Liver (tissue), 9 donors: ENCODE data around the gene RBM42. TPM values are rescaled to one million over a fixed set of nuclear protein-coding genes. Genes with fewer than 3 reads are reported as not detected.

Source experiments
- DNase-seq: peaks from one replicate; pipeline ENCODE4 v3.0.0-alpha.2; 2017; ENCODE audit warnings: low spot score
- H3K27ac ChIP-seq, 2 donors: one replicate each; pipeline ENCODE4 v1.7.0; 2013; ENCODE audit warnings: inconsistent platforms in 2 of 2, low read length in 2 of 2, control low read depth in 1 of 2, low read depth in 1 of 2, mild to moderate bottlenecking in 1 of 2
- H3K27me3 ChIP-seq, 4 donors: one replicate each; pipeline versions ENCODE4 v1.6.1 to v1.7.0; 2013; ENCODE audit warnings: low read length in 3 of 4, inconsistent platforms in 1 of 4, mild to moderate bottlenecking in 1 of 4, moderate library complexity in 1 of 4; ENCODE audit not compliant: control insufficient read depth in 4 of 4, insufficient read depth in 4 of 4
- H3K36me3 ChIP-seq, 4 donors: one replicate each; pipeline versions ENCODE4 v1.6.1 to v1.7.0; 2013; ENCODE audit warnings: low read length in 3 of 4, mild to moderate bottlenecking in 3 of 4, low read depth in 1 of 4, moderate library complexity in 1 of 4; ENCODE audit not compliant: control insufficient read depth in 4 of 4, insufficient read depth in 3 of 4
- H3K4me1 ChIP-seq, 4 donors: one replicate each; pipeline versions ENCODE4 v1.6.1 to v1.7.0; 2013; ENCODE audit warnings: low read length in 3 of 4, mild to moderate bottlenecking in 3 of 4, moderate library complexity in 1 of 4; ENCODE audit not compliant: control insufficient read depth in 4 of 4, insufficient read depth in 4 of 4
- H3K4me3 ChIP-seq, 3 donors: one replicate each; pipeline versions ENCODE4 v1.6.1 to v1.7.0; 2013; ENCODE audit warnings: low read length in 3 of 3, control low read depth in 1 of 3, low read depth in 1 of 3, mild to moderate bottlenecking in 1 of 3
- H3K9ac ChIP-seq, 2 donors: one replicate each; pipeline ENCODE4 v1.7.0; 2013; ENCODE audit warnings: low read length in 2 of 2, mild to moderate bottlenecking in 2 of 2, moderate library complexity in 2 of 2, control low read depth in 1 of 2, low read depth in 1 of 2
- H3K9me3 ChIP-seq, 4 donors: one replicate each; pipeline versions ENCODE4 v1.6.1 to v1.7.0; 2013; ENCODE audit warnings: low read length in 3 of 4; ENCODE audit not compliant: control insufficient read depth in 4 of 4
- ATF3 ChIP-seq: IDR thresholded peaks from 2 replicates; pipeline ENCODE4 v1.6.1; 2016; ENCODE audit warnings: antibody characterized with exemption
- CTCF ChIP-seq: fragments of 150-350 bp; IDR thresholded peaks from 2 replicates; pipeline ENCODE4 v1.5.1; 2017; ENCODE audit warnings: improper control_type of control experiment, low read depth, low read length; ENCODE audit not compliant: missing input control
- EGR1 ChIP-seq, 2 donors: IDR thresholded peaks; 2 replicates each; pipeline ENCODE4 v1.6.1; 2016 to 2018; ENCODE audit warnings: antibody characterized with exemption in 2 of 2, low read depth in 2 of 2
- FOXA1 ChIP-seq: IDR thresholded peaks from 2 replicates; pipeline ENCODE4 v1.6.1; 2016; ENCODE audit warnings: antibody characterized with exemption
- FOXA2 ChIP-seq: IDR thresholded peaks from 2 replicates; pipeline ENCODE4 v1.6.1; 2016; ENCODE audit warnings: antibody characterized with exemption
- GABPA ChIP-seq, 2 donors: IDR thresholded peaks in 1 of 2; conservative IDR thresholded peaks in 1 of 2; 2 replicates each; pipeline ENCODE4 v1.6.1; 2016; ENCODE audit warnings: antibody characterized with exemption in 2 of 2, mild to moderate bottlenecking in 1 of 2, moderate library complexity in 1 of 2
- HNF4A ChIP-seq, 2 donors: conservative IDR thresholded peaks; 2 replicates each; pipeline ENCODE4 v1.6.1; 2016; ENCODE audit warnings: antibody characterized with exemption in 2 of 2, mild to moderate bottlenecking in 2 of 2
- HNF4G ChIP-seq: IDR thresholded peaks from 2 replicates; pipeline ENCODE4 v1.6.1; 2016; ENCODE audit warnings: antibody characterized with exemption
- JUND ChIP-seq, 2 donors: IDR thresholded peaks; 2 replicates each; pipeline ENCODE4 v1.6.1; 2016; ENCODE audit warnings: antibody characterized with exemption in 2 of 2
- MAX ChIP-seq: IDR thresholded peaks from 2 replicates; pipeline ENCODE4 v1.6.1; 2016; ENCODE audit warnings: antibody characterized with exemption
- NR2F2 ChIP-seq: IDR thresholded peaks from 2 replicates; pipeline ENCODE4 v1.6.1; 2016; ENCODE audit warnings: antibody characterized with exemption
- RAD21 ChIP-seq, 2 donors: IDR thresholded peaks; 2 replicates each; pipeline ENCODE4 v1.6.1; 2016; ENCODE audit warnings: antibody characterized with exemption in 2 of 2, mild to moderate bottlenecking in 2 of 2
- REST ChIP-seq: IDR thresholded peaks from 2 replicates; pipeline ENCODE4 v1.6.1; 2016; ENCODE audit warnings: antibody characterized with exemption, mild to moderate bottlenecking
- RXRA ChIP-seq, 2 donors: IDR thresholded peaks; 2 replicates each; pipeline ENCODE4 v1.6.1; 2017 to 2018; ENCODE audit warnings: antibody characterized with exemption in 2 of 2, mild to moderate bottlenecking in 1 of 2
- SP1 ChIP-seq: IDR thresholded peaks from 2 replicates; pipeline ENCODE4 v1.6.1; 2018; ENCODE audit warnings: antibody characterized with exemption, mild to moderate bottlenecking
- TAF1 ChIP-seq: conservative IDR thresholded peaks from 2 replicates; pipeline ENCODE4 v1.6.1; 2016; ENCODE audit warnings: antibody characterized with exemption, mild to moderate bottlenecking
- YY1 ChIP-seq: IDR thresholded peaks from 2 replicates; pipeline ENCODE4 v1.6.1; 2016; ENCODE audit warnings: antibody characterized with exemption, mild to moderate bottlenecking
- ZBTB33 ChIP-seq: IDR thresholded peaks from 2 replicates; pipeline ENCODE4 v1.6.1; 2016; ENCODE audit warnings: antibody characterized with exemption
- WGBS: extraction: QIAGEN DNeasy Blood & Tissue Kit; methylation state at CpG from one replicate; pipeline ENCODE4 v1.1.7; 2013; 5-methylcytosine and 5-hydroxymethylcytosine counted together
- polyA plus RNA-seq, 2 donors: library from polyadenylated mRNA; stranded (reverse) in 1 of 2; unstranded in 1 of 2; fragments of 200-250 nt in 1 of 2; fragments of >200 nt in 1 of 2; fragmentation: Nextera tagmentation in 1 of 2; extraction: Ambion mirVana in 1 of 2; gene quantifications; one replicate each; pipeline versions ENCODE4 v1.2.1 to v1.2.3, GENCODE V29; 2013 to 2015
- total RNA-seq, 2 donors: library from RNA; depleted of rRNA; stranded (reverse); fragments of >200 nt; gene quantifications; one replicate each; pipeline ENCODE4 v1.2.3, GENCODE V29; 2014
- donor health status: healthy.
- donor health status: healthy.
- donor health status: healthy.
- donor health status: healthy.
- donor health status: healthy.

The RBM42 gene
- total RNA-seq: 10 to 100 TPM; 20.1 TPM
- polyA plus RNA-seq: 10 to 100 TPM; 17.8 to 34.7 TPM

- TF ChIP-seq TAF1 (peak; percentile 89), MAX (no peak), ZBTB33 (no peak), RAD21 (IDR thresholded peaks at IDR 0.05) (peak in 1 of 2 donors; percentile 45), ATF3 (peak; percentile 75), FOXA2 (no peak), HNF4G (peak; percentile 81), JUND (IDR thresholded peaks at IDR 0.05) (no peak), GABPA (IDR thresholded peaks at IDR 0.05 in 1 of 2, conservative IDR thresholded peaks at IDR 0.05 in 1 of 2) (peak; percentile 53 to 82), EGR1 (IDR thresholded peaks at IDR 0.05; ENCODE audit: low read depth in 2 of 2) (peak in 1 of 2 donors; percentile 54), YY1 (peak; percentile 88), CTCF (no peak), RXRA (IDR thresholded peaks at IDR 0.05) (peak; percentile 58 to 67), SP1 (peak; percentile 98), NR2F2 (peak; percentile 65), HNF4A (conservative IDR thresholded peaks at IDR 0.05) (peak; percentile 79 to 94), REST (peak; percentile 93), FOXA1 (peak; percentile 77)
- Histone ChIP-seq H3K27me3 (no peaks in the 10 kb centered on the region), H3K4me3 (peak within 1 kb of the TSS; percentile 82 to 90 (median 85)), H3K9ac (peak within 1 kb of the TSS; percentile 89 to 90), H3K4me1 (peaks cover 0 to 17% (median 9%) of the 10 kb centered on the region in 4 donors), H3K9me3 (no peaks in the 10 kb centered on the region), H3K27ac (peak within 1 kb of the TSS; percentile 76 to 89), H3K36me3 (peaks cover 9 to 32% (median 24%) of the 10 kb centered on the region in 4 donors)
- WGBS: under 1% methylated on average over 56 of the region's 56 CpGs
- peak; percentile 98 for DNase-seq
These were observed at the start of gene RBM42 for GRCh38 chr19:35628565-35629331. RBM42 (plus strand) TSS chr19:35629036; CDS start chr19:35629154, 118 bp downstream.
